GM18909 (cell line): ENCODE data around the gene SLC16A9.

Experiments
- ATAC-seq: cut with Tn5 transposase; IDR thresholded peaks from one replicate; pipeline ENCODE4 v1.9.1; 2021; ENCODE audit warnings: mild to moderate bottlenecking; ENCODE audit not compliant: unreplicated experiment, poor library complexity

SLC16A9 gene

GRCh38 chr10:59607970-59608369, 101.7 kb downstream of the SLC16A9 start:
- ATAC-seq = no peak

- no peak for ATAC-seq
Measured at GRCh38 chr10:59606551-59606961, 103.1 kb downstream of the SLC16A9 start.

DNA sequence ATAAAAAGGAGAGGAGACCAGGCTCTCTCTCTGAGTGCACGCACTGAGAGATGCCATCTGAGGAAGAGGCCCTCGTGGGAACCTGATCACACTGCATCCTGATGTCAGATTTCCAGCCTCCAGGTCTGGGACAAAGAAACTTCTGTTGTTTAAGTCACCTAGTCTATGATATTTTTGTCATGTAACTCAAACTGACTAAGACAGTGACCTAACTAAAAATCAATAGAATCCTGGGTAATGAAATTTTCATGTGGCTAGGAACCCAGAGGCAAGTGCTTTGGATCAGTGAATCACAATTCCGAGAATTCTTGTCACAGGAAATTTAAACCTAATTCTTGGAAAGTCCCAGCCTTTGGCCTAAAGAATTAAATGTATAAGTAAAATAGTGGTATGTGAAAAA, 107.7 kb downstream of the SLC16A9 start:
- no peak for ATAC-seq
